ENCODE measurements around the gene MAML2.

- TF ChIP-seq CTCF (IDR thresholded peaks at IDR 0.05; ENCODE audit: poor library complexity) (no peak), EZH2phosphoT487 (IDR thresholded peaks at IDR 0.05; ENCODE audit: low read depth, severe bottlenecking, unreplicated experiment) (no peak)
Observed at GRCh38 chr11:96205460-96205809, 137.6 kb downstream of the MAML2 start.

Measured in hepatocyte (in vitro differentiated cells).